GM19463 (cell line): ENCODE results near the gene ZNF608.

Experiments used
- ATAC-seq: cut with Tn5 transposase; IDR thresholded peaks from one replicate; pipeline ENCODE4 v1.9.1; 2021; ENCODE audit warnings: mild to moderate bottlenecking, moderate library complexity; ENCODE audit not compliant: unreplicated experiment

Gene ZNF608

GRCh38 chr5:124745928-124746915 is at the start of gene ZNF608:
Gene ZNF608, minus strand, starts transcription at chr5:124746639. Its CDS starts 1,650 bp downstream, at chr5:124744989.
- no peak for ATAC-seq

- ATAC-seq: no peak
Observed at GRCh38 chr5:124795829-124796228, 49.4 kb upstream of the ZNF608 start.

- no peak for ATAC-seq
Observed at GRCh38 chr5:124790895-124791732, 44.7 kb upstream of the ZNF608 start.

GRCh38 chr5:124790301-124790894 is 44.0 kb upstream of the ZNF608 start:
- ATAC-seq: no peak

- no peak for ATAC-seq
Observed at GRCh38 chr5:124789104-124789605, 42.7 kb upstream of the ZNF608 start.

GRCh38 chr5:124783794-124784193 is 37.4 kb upstream of the ZNF608 start:
- ATAC-seq: no peak

- peak; percentile 67 for ATAC-seq
Observed at GRCh38 chr5:124783285-124783684, 36.8 kb upstream of the ZNF608 start.

- no peak for ATAC-seq
Observed at GRCh38 chr5:124782262-124782661, 35.8 kb upstream of the ZNF608 start.

- ATAC-seq: no peak
Observed at GRCh38 chr5:124780011-124780410, 33.6 kb upstream of the ZNF608 start.

GRCh38 chr5:124773315-124774311 is 27.2 kb upstream of the ZNF608 start:
- ATAC-seq: no peak

GRCh38 chr5:124772457-124773200 is 26.2 kb upstream of the ZNF608 start:
- ATAC-seq: no peak

- ATAC-seq: no peak
Observed at GRCh38 chr5:124771761-124772160, 25.3 kb upstream of the ZNF608 start.

GRCh38 chr5:124764992-124765611 is 18.7 kb upstream of the ZNF608 start:
- ATAC-seq: no peak

GRCh38 chr5:124764585-124764984 is 18.1 kb upstream of the ZNF608 start:
- no peak for ATAC-seq

GRCh38 chr5:124761010-124761409 is 14.6 kb upstream of the ZNF608 start:
- ATAC-seq: no peak

- no peak for ATAC-seq
Observed at GRCh38 chr5:124760608-124761007, 14.2 kb upstream of the ZNF608 start.

- ATAC-seq: no peak
Observed at GRCh38 chr5:124755565-124755964, 9.1 kb upstream of the ZNF608 start.

- ATAC-seq: no peak
Observed at GRCh38 chr5:124755041-124755440, 8.6 kb upstream of the ZNF608 start.
